Measurements from ENCODE around the gene XKR7.

XKR7 gene

GRCh38 chr20:31987744-31988143 lies 19.8 kb downstream of the XKR7 start:
- DNase-seq (ENCODE audit: low read depth) = peak; percentile 7
- Histone ChIP-seq H3K4me3 (ENCODE audit: low read length) (no peak overlapping the region), H3K4me1 (ENCODE audit: control insufficient read depth, insufficient read depth, low read length) (no peaks in the 10 kb centered on the region), H3K9me3 (ENCODE audit: control insufficient read depth, low read length) (no peaks in the 10 kb centered on the region), H3K36me3 (ENCODE audit: control insufficient read depth, insufficient read depth, low read length, severe bottlenecking) (no peaks in the 10 kb centered on the region), H3K27me3 (replicated peaks; ENCODE audit: control insufficient read depth, insufficient read depth, low read length) (peaks cover 21% of the 10 kb centered on the region), H3K9ac (ENCODE audit: low read length) (no peak overlapping the region)

GRCh38 chr20:31988430-31989015 lies 20.6 kb downstream of the XKR7 start:
- Histone ChIP-seq H3K27me3 (replicated peaks; ENCODE audit: control insufficient read depth, insufficient read depth, low read length) (peaks cover 21% of the 10 kb centered on the region), H3K9ac (ENCODE audit: low read length) (no peak overlapping the region), H3K9me3 (ENCODE audit: control insufficient read depth, low read length) (no peaks in the 10 kb centered on the region), H3K4me3 (ENCODE audit: low read length) (no peak overlapping the region), H3K4me1 (ENCODE audit: control insufficient read depth, insufficient read depth, low read length) (no peaks in the 10 kb centered on the region), H3K36me3 (ENCODE audit: control insufficient read depth, insufficient read depth, low read length, severe bottlenecking) (no peaks in the 10 kb centered on the region)
- no peak for DNase-seq (ENCODE audit: low read depth)

- no peak for DNase-seq (ENCODE audit: low read depth)
- H3K9ac ChIP-seq (ENCODE audit: low read length) = no peak overlapping the region
- peaks cover 26% of the 10 kb centered on the region for H3K27me3 ChIP-seq (replicated peaks; ENCODE audit: control insufficient read depth, insufficient read depth, low read length)
- no peaks in the 10 kb centered on the region for H3K4me1 ChIP-seq (ENCODE audit: control insufficient read depth, insufficient read depth, low read length)
- no peak overlapping the region for H3K4me3 ChIP-seq (ENCODE audit: low read length)
- H3K36me3 ChIP-seq (ENCODE audit: control insufficient read depth, insufficient read depth, low read length, severe bottlenecking) = no peaks in the 10 kb centered on the region
- no peaks in the 10 kb centered on the region for H3K9me3 ChIP-seq (ENCODE audit: control insufficient read depth, low read length)
Observed at GRCh38 chr20:31989030-31989645, 21.2 kb downstream of the XKR7 start.

- Histone ChIP-seq H3K9me3 (ENCODE audit: control insufficient read depth, low read length) (no peaks in the 10 kb centered on the region), H3K27me3 (replicated peaks; ENCODE audit: control insufficient read depth, insufficient read depth, low read length) (peaks cover 27% of the 10 kb centered on the region), H3K9ac (ENCODE audit: low read length) (no peak overlapping the region), H3K4me3 (ENCODE audit: low read length) (no peak overlapping the region), H3K36me3 (ENCODE audit: control insufficient read depth, insufficient read depth, low read length, severe bottlenecking) (no peaks in the 10 kb centered on the region), H3K4me1 (ENCODE audit: control insufficient read depth, insufficient read depth, low read length) (no peaks in the 10 kb centered on the region)
- no peak for DNase-seq (ENCODE audit: low read depth)
Observed at GRCh38 chr20:31990641-31991338, 22.8 kb downstream of the XKR7 start.

GRCh38 chr20:31991339-31991705 lies 23.4 kb downstream of the XKR7 start:
- H3K9ac ChIP-seq (ENCODE audit: low read length) = no peak overlapping the region
- no peak overlapping the region for H3K4me3 ChIP-seq (ENCODE audit: low read length)
- no peaks in the 10 kb centered on the region for H3K4me1 ChIP-seq (ENCODE audit: control insufficient read depth, insufficient read depth, low read length)
- H3K36me3 ChIP-seq (ENCODE audit: control insufficient read depth, insufficient read depth, low read length, severe bottlenecking) = no peaks in the 10 kb centered on the region
- peaks cover 31% of the 10 kb centered on the region for H3K27me3 ChIP-seq (replicated peaks; ENCODE audit: control insufficient read depth, insufficient read depth, low read length)
- H3K9me3 ChIP-seq (ENCODE audit: control insufficient read depth, low read length) = no peaks in the 10 kb centered on the region
- no peak for DNase-seq (ENCODE audit: low read depth)

GRCh38 chr20:31992086-31992485 lies 24.1 kb downstream of the XKR7 start:
- Histone ChIP-seq H3K36me3 (ENCODE audit: control insufficient read depth, insufficient read depth, low read length, severe bottlenecking) (no peaks in the 10 kb centered on the region), H3K4me3 (ENCODE audit: low read length) (no peak overlapping the region), H3K9ac (ENCODE audit: low read length) (no peak overlapping the region), H3K4me1 (ENCODE audit: control insufficient read depth, insufficient read depth, low read length) (no peaks in the 10 kb centered on the region), H3K27me3 (replicated peaks; ENCODE audit: control insufficient read depth, insufficient read depth, low read length) (peaks cover 37% of the 10 kb centered on the region), H3K9me3 (ENCODE audit: control insufficient read depth, low read length) (no peaks in the 10 kb centered on the region)
- no peak for DNase-seq (ENCODE audit: low read depth)

- Histone ChIP-seq H3K9ac (ENCODE audit: low read length) (no peak overlapping the region), H3K36me3 (ENCODE audit: control insufficient read depth, insufficient read depth, low read length, severe bottlenecking) (no peaks in the 10 kb centered on the region), H3K4me1 (ENCODE audit: control insufficient read depth, insufficient read depth, low read length) (no peaks in the 10 kb centered on the region), H3K9me3 (ENCODE audit: control insufficient read depth, low read length) (no peaks in the 10 kb centered on the region), H3K4me3 (ENCODE audit: low read length) (no peak overlapping the region), H3K27me3 (replicated peaks; ENCODE audit: control insufficient read depth, insufficient read depth, low read length) (peaks cover 74% of the 10 kb centered on the region)
- no peak for DNase-seq (ENCODE audit: low read depth)
Observed at GRCh38 chr20:31996996-31997395, 29.0 kb downstream of the XKR7 start.

- H3K9ac ChIP-seq (ENCODE audit: low read length) = no peak overlapping the region
- H3K9me3 ChIP-seq (ENCODE audit: control insufficient read depth, low read length) = no peaks in the 10 kb centered on the region
- no peaks in the 10 kb centered on the region for H3K36me3 ChIP-seq (ENCODE audit: control insufficient read depth, insufficient read depth, low read length, severe bottlenecking)
- no peak overlapping the region for H3K4me3 ChIP-seq (ENCODE audit: low read length)
- H3K4me1 ChIP-seq (ENCODE audit: control insufficient read depth, insufficient read depth, low read length) = no peaks in the 10 kb centered on the region
- DNase-seq (ENCODE audit: low read depth) = no peak
- H3K27me3 ChIP-seq (replicated peaks; ENCODE audit: control insufficient read depth, insufficient read depth, low read length) = peaks cover 83% of the 10 kb centered on the region
Observed at GRCh38 chr20:31998246-31998645, 30.3 kb downstream of the XKR7 start.

GRCh38 chr20:32003325-32003724 lies 35.4 kb downstream of the XKR7 start:
- no peaks in the 10 kb centered on the region for H3K9me3 ChIP-seq (ENCODE audit: control insufficient read depth, low read length)
- peaks cover 70% of the 10 kb centered on the region for H3K27me3 ChIP-seq (replicated peaks; ENCODE audit: control insufficient read depth, insufficient read depth, low read length)
- no peaks in the 10 kb centered on the region for H3K36me3 ChIP-seq (ENCODE audit: control insufficient read depth, insufficient read depth, low read length, severe bottlenecking)
- DNase-seq (ENCODE audit: low read depth) = no peak
- H3K4me1 ChIP-seq (ENCODE audit: control insufficient read depth, insufficient read depth, low read length) = no peaks in the 10 kb centered on the region
- H3K4me3 ChIP-seq (ENCODE audit: low read length) = no peak overlapping the region
- no peak overlapping the region for H3K9ac ChIP-seq (ENCODE audit: low read length)

- Histone ChIP-seq H3K4me1 (ENCODE audit: control insufficient read depth, insufficient read depth, low read length) (no peaks in the 10 kb centered on the region), H3K9ac (ENCODE audit: low read length) (no peak overlapping the region), H3K4me3 (ENCODE audit: low read length) (no peak overlapping the region), H3K9me3 (ENCODE audit: control insufficient read depth, low read length) (no peaks in the 10 kb centered on the region), H3K36me3 (ENCODE audit: control insufficient read depth, insufficient read depth, low read length, severe bottlenecking) (no peaks in the 10 kb centered on the region), H3K27me3 (replicated peaks; ENCODE audit: control insufficient read depth, insufficient read depth, low read length) (peaks cover 69% of the 10 kb centered on the region)
- peak; percentile 10 for DNase-seq (ENCODE audit: low read depth)
Observed at GRCh38 chr20:32004963-32005362, 37.0 kb downstream of the XKR7 start.

GRCh38 chr20:32006053-32006452 lies 38.1 kb downstream of the XKR7 start:
- Histone ChIP-seq H3K9me3 (ENCODE audit: control insufficient read depth, low read length) (no peaks in the 10 kb centered on the region), H3K4me1 (ENCODE audit: control insufficient read depth, insufficient read depth, low read length) (no peaks in the 10 kb centered on the region), H3K4me3 (ENCODE audit: low read length) (no peak overlapping the region), H3K27me3 (replicated peaks; ENCODE audit: control insufficient read depth, insufficient read depth, low read length) (peaks cover 62% of the 10 kb centered on the region), H3K9ac (ENCODE audit: low read length) (no peak overlapping the region), H3K36me3 (ENCODE audit: control insufficient read depth, insufficient read depth, low read length, severe bottlenecking) (no peaks in the 10 kb centered on the region)
- DNase-seq (ENCODE audit: low read depth) = no peak
